UCSD-AML1 (cell line): Measurements from ENCODE around the gene GALNT9.
A peak's percentile ranks its signal among the peaks of the same experiment; 100 is the strongest.

Experiments
- DNase-seq: peaks from one replicate; lab custom pipeline; 2025; ENCODE audit not compliant: unreplicated experiment; lab: John Stamatoyannopoulos, UW

GALNT9 gene

GRCh38 chr12:132327336-132328171 lies 1.8 kb downstream of the GALNT9 start:
- peak; percentile 71 for DNase-seq

- DNase-seq, result no peak
These were observed 2.7 kb downstream of the GALNT9 start for GRCh38 chr12:132326646-132327045.

GRCh38 chr12:132325733-132326130 lies 3.7 kb downstream of the GALNT9 start:
- DNase-seq, result no peak

DNA sequence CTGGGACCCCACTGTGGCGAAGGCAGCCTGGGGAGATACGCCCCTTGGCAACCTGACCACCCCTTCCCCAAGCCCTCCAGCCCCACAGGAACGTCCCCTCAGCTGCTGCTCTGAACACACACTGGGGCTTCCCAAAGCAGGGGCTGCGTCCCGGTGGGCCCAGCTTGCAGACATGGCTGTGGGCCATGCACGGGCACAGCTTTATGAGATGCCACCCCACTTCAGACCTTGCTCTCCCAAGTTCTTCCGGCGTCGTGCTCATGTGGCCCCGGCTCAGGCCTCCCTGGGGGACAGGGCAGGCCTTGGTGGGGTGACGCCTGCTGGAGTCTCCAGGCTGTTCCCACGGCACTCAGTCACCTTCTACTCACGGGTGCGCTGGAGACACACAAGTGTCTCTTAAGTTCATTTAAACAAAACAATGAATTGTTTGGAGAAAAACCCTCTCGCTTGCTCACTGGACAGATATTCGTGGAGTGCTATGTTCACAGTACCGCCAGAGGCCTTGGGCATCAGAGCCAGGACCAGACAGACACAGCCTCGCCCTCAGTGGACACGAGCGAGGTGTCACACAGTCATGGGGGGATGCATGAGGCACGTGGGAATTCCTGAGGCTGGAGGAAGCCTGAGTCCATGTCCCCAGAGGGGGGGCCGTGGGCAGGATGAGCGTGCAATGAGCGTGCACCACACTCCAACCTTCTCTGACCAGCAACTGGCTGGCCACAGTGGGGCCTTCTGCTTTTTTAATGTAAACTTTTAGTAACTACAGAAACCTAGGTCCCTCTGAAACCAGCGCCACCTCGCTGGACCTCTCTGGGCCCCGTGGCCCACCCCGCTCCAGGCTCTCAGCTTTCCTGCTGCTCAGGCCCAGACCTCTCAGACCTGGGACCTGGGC lies 4.3 kb downstream of the GALNT9 start:
- no peak for DNase-seq

DNA sequence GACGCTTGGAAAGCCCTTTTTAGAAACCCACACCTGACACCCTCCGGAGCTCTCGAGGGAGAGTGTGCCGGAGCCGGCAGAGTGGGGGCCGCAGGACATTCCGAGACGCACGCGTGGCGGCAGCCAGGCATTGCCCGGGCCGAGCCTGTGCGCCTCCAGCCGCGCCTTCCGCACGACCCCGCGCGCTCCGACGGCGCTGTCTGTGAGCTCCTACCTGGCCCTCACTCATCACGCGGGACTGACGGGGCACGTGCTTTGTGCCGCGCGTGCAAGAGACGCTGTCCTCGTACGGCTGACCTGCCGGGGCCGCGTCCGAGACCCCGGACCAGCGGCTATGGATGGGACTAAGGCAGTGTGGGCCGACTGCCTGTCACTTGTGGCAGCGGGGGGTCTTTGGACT lies 5.2 kb downstream of the GALNT9 start:
- DNase-seq, result no peak

GRCh38 chr12:132323171-132324010 lies 6.0 kb downstream of the GALNT9 start:
- peak; percentile 26 for DNase-seq

DNA sequence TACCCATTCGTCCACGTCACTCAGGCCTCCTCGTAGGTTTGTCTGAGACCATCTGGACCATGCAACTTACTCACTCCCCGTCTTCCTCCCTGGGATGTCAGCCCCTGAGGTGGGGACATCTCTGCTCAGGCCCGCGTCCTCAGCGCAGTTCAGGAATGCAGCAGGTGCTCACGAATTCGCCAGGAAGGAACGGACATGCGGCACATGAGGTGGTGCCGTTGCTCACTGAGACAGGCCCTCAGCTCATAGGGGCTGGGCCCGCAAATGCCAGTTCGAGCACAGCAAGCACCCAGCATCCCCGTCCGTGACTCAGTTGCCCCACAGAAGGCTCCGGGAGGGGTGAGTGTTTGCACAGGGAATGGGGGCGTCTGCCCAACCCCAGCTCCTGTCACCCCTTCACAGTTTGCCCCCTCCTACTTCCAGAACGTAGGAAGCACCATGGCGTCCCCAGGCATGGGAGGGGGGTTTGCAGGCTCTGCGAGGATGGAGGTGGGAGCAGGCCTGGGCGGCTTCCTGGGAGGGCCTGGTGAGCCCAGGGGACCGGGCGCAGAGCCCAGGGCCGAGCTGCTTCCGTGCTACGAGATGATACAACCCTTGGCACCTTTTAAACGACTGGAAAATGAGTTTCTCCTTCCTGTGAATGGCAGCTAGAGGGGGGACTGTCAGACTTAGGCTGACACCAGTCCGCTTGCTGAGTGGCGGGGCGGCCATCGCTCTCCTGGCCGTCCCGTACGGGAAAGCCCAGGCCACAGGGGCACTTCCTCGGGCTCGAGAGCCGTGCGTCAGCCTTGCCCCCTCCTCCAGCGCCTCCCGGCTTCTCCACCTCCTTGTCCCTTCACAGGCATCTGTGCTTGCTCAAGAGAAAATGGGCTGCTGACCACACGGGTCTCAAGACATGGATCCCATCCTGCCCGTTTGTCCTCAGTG lies 6.9 kb downstream of the GALNT9 start:
- no peak for DNase-seq

GRCh38 chr12:132321321-132322118 lies 7.9 kb downstream of the GALNT9 start:
- no peak for DNase-seq

GRCh38 chr12:132320767-132321211 lies 8.6 kb downstream of the GALNT9 start:
- DNase-seq, result no peak

DNA sequence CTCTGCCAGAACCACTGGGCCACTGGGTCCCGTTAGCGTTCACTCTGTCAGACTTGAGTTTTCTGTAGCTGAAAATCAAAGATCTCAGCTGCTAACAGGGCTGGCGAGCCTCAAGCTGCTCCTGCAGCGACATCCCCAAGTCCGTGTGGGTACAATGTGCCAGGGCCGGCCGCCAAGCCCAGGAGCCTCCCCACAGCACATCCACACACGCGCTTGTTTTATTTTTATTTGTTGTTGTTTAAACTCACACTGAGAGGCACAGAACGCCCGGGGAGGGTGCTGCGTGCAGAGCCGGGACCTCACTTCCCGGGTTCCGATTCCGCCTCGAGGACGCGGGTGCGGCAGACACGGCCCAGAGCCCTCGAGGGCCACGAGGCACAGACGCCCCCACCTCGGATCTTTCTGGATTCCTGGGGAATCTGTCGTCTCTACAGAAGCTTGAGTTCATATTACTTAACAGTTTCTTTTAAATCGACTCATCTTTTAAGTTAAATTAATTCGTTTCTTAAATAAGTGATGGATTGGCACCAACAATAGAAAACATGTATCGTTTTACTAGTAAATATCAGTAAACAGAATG lies 9.3 kb downstream of the GALNT9 start:
- no peak for DNase-seq

DNA sequence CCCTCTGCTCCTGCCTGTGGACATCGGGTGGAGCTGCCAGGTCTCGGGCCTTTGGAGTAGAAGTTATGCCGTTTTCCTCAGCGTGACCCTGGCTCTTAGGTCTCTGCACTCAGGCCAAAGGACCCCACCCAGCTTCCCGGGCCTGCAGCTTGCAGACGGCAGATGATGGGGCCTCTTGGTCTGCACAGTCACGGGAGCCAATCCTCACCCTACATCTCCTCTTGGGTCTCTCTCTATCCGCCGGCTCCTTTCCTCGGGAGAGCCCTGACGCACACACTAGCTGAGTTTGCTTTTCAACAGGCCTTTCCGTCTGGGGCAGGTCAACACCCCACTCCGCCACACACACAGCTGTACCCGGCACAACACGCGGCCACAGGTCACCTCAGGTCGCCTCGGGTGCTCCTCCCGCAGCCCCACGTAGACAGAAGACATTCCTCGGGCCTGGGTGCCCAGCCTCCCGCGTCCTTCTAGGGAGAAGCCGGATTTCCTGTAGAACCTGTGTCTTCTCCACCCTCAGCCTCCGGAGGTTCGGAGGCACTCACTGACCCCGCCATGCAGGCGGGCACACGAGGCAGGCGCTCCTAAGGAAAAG lies 9.9 kb downstream of the GALNT9 start:
- DNase-seq, result no peak

DNA sequence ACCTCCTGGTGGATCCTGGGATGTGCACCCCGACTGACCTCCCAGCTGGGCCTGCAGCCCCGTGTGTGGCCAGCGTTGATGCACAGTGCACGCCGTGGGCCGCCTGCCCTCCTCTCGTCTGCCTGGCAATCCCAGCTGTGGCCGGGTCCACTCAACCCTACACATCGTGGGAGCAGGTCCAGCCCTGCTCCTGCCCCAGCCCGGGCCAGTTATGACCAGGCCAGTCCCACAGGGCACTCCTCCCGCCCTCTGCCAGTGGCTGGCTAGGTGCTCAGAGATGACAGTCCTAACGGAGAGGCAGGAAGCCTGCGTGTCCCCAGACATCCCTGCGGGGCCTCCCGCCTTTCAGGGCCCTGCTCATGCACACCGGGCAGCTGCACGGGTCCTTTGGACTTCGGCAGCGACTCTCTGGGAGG lies 10.8 kb downstream of the GALNT9 start:
- no peak for DNase-seq

GRCh38 chr12:132318135-132318534 lies 11.3 kb downstream of the GALNT9 start:
- no peak for DNase-seq

GRCh38 chr12:132317233-132317938 lies 12.0 kb downstream of the GALNT9 start:
- DNase-seq, result no peak

GRCh38 chr12:132316497-132317232 lies 12.7 kb downstream of the GALNT9 start:
- DNase-seq, result no peak

DNA sequence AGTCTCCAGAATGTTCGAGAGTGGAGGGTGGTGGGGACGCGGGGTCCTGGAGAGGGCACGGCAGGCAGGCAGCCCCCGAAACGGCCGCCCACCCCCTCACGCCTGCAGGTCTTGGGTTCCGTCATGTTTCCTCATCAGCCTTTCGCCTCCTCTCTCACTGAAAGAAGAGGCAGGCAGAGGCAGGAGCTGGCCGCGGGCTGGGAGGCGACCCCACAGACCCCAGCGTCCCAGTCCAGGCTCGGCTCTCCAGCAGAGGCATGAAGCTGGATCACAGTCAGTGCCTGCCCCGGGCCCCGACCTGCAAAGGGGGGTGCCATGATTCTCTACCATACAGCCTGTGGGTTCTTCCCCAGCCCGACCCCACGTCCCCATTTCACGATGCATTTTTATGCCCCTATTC lies 13.4 kb downstream of the GALNT9 start:
- DNase-seq, result no peak

DNA sequence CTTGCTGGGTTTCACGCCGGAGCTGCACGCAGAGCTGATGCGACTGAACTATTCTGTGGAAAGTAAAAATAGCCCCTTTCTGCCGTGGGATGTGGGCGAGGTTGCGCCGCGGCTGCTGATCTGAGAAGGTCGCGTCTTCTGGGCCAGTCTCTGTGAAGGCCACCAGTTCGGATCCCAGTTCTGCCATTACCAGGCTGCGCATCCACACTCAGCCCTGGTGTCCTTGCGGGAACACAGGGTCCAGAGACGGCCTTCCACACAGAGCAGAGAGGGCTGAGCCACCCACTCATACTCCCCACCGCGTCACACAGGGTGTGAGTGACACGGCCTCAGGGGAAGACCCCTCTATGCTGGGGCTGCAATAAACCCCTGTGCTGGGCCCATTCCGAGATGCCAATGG lies 13.9 kb downstream of the GALNT9 start:
- DNase-seq, result no peak
